ENCODE results near the gene CTH.

The CTH gene

GRCh38 chr1:70382682-70383081 is 28.4 kb upstream of the CTH start:
- Histone ChIP-seq H3K9me3 (ENCODE audit: control insufficient read depth, insufficient read depth, low read length) (no peaks in the 10 kb centered on the region), H4K20me1 (ENCODE audit: control insufficient read depth, insufficient read depth, low read depth, low read length) (no peaks in the 10 kb centered on the region), H3F3A (ENCODE audit: control insufficient read depth, insufficient read depth) (no peaks in the 10 kb centered on the region), H3K27ac (ENCODE audit: low read depth, low read length) (no peak overlapping the region), H3K36me3 (ENCODE audit: control insufficient read depth, low read length) (no peaks in the 10 kb centered on the region), H3K4me1 (ENCODE audit: control insufficient read depth, low read length) (no peaks in the 10 kb centered on the region), H3K79me2 (ENCODE audit: control insufficient read depth, low read length) (no peaks in the 10 kb centered on the region), H3K4me3 (ENCODE audit: low read length) (no peak overlapping the region), H3K27me3 (ENCODE audit: control insufficient read depth, low read length) (peaks cover 8% of the 10 kb centered on the region), H3K9me2 (replicated peaks; ENCODE audit: control insufficient read depth, low read length) (no peaks in the 10 kb centered on the region), H3K4me2 (ENCODE audit: low read length) (no peak overlapping the region)
- TF ChIP-seq CTCF (IDR thresholded peaks at IDR 0.05; ENCODE audit: low read depth, low read length, poor library complexity, severe bottlenecking) (no peak), EZH2phosphoT487 (IDR thresholded peaks at IDR 0.05; ENCODE audit: borderline replicate concordance, low read length) (no peak)

- Histone ChIP-seq H3F3A (ENCODE audit: control insufficient read depth, insufficient read depth) (no peaks in the 10 kb centered on the region), H3K4me1 (ENCODE audit: control insufficient read depth, low read length) (no peaks in the 10 kb centered on the region), H3K4me2 (ENCODE audit: low read length) (no peak overlapping the region)
Observed at GRCh38 chr1:70383483-70383882, 27.6 kb upstream of the CTH start.

DNA sequence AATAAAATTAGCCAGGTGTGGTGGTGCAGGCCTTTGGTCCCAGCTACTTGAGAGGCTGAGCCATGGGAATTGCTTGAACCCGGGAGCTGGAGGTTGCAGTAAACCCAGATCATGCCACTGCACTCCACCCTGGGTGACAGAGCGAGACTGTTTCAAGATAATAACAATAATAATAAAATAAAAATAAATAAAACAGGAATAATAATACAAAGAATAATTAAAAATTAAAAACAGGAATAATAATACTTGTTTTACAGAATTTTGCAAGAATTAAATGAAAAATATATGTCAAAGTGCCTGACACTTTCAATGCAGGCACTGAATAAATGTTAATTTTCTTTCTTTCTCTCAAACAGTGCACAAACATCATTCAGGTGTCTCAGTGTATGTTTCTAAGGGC is 26.5 kb upstream of the CTH start:
- TF ChIP-seq EZH2phosphoT487 (IDR thresholded peaks at IDR 0.05; ENCODE audit: borderline replicate concordance, low read length) (no peak), CTCF (IDR thresholded peaks at IDR 0.05; ENCODE audit: low read depth, low read length, poor library complexity, severe bottlenecking) (no peak)
- Histone ChIP-seq H3K79me2 (ENCODE audit: control insufficient read depth, low read length) (no peaks in the 10 kb centered on the region), H3K4me1 (ENCODE audit: control insufficient read depth, low read length) (no peaks in the 10 kb centered on the region), H3K9me2 (replicated peaks; ENCODE audit: control insufficient read depth, low read length) (no peaks in the 10 kb centered on the region), H3K4me2 (ENCODE audit: low read length) (no peak overlapping the region), H3F3A (ENCODE audit: control insufficient read depth, insufficient read depth) (no peaks in the 10 kb centered on the region), H4K20me1 (ENCODE audit: control insufficient read depth, insufficient read depth, low read depth, low read length) (no peaks in the 10 kb centered on the region), H3K27ac (ENCODE audit: low read depth, low read length) (no peak overlapping the region), H3K4me3 (ENCODE audit: low read length) (no peak overlapping the region), H3K9me3 (ENCODE audit: control insufficient read depth, insufficient read depth, low read length) (no peaks in the 10 kb centered on the region), H3K27me3 (ENCODE audit: control insufficient read depth, low read length) (peaks cover 8% of the 10 kb centered on the region), H3K36me3 (ENCODE audit: control insufficient read depth, low read length) (no peaks in the 10 kb centered on the region)

More at GRCh38 chr1:70383483-70383882, 27.6 kb upstream of the CTH start:
- Histone ChIP-seq H3K9me3 (ENCODE audit: control insufficient read depth, insufficient read depth, low read length) (no peaks in the 10 kb centered on the region), H4K20me1 (ENCODE audit: control insufficient read depth, insufficient read depth, low read depth, low read length) (no peaks in the 10 kb centered on the region), H3K27me3 (ENCODE audit: control insufficient read depth, low read length) (peaks cover 8% of the 10 kb centered on the region), H3K79me2 (ENCODE audit: control insufficient read depth, low read length) (no peaks in the 10 kb centered on the region), H3K9me2 (replicated peaks; ENCODE audit: control insufficient read depth, low read length) (no peaks in the 10 kb centered on the region), H3K4me3 (ENCODE audit: low read length) (no peak overlapping the region), H3K27ac (ENCODE audit: low read depth, low read length) (no peak overlapping the region), H3K36me3 (ENCODE audit: control insufficient read depth, low read length) (no peaks in the 10 kb centered on the region)
- no peak for TF ChIP-seq EZH2phosphoT487 (IDR thresholded peaks at IDR 0.05; ENCODE audit: borderline replicate concordance, low read length)
- TF ChIP-seq CTCF (IDR thresholded peaks at IDR 0.05; ENCODE audit: low read depth, low read length, poor library complexity, severe bottlenecking) = no peak

GRCh38 chr1:70385477-70385876 is 25.6 kb upstream of the CTH start:
- H3K4me3 ChIP-seq (ENCODE audit: low read length) = no peak overlapping the region
- no peaks in the 10 kb centered on the region for H4K20me1 ChIP-seq (ENCODE audit: control insufficient read depth, insufficient read depth, low read depth, low read length)
- H3K27ac ChIP-seq (ENCODE audit: low read depth, low read length) = no peak overlapping the region
- H3K4me1 ChIP-seq (ENCODE audit: control insufficient read depth, low read length) = no peaks in the 10 kb centered on the region
- H3K79me2 ChIP-seq (ENCODE audit: control insufficient read depth, low read length) = no peaks in the 10 kb centered on the region
- peaks cover 8% of the 10 kb centered on the region for H3K27me3 ChIP-seq (ENCODE audit: control insufficient read depth, low read length)
- no peaks in the 10 kb centered on the region for H3K36me3 ChIP-seq (ENCODE audit: control insufficient read depth, low read length)
- H3K9me2 ChIP-seq (replicated peaks; ENCODE audit: control insufficient read depth, low read length) = no peaks in the 10 kb centered on the region
- TF ChIP-seq CTCF (IDR thresholded peaks at IDR 0.05; ENCODE audit: low read depth, low read length, poor library complexity, severe bottlenecking) (no peak), EZH2phosphoT487 (IDR thresholded peaks at IDR 0.05; ENCODE audit: borderline replicate concordance, low read length) (no peak)
- H3K9me3 ChIP-seq (ENCODE audit: control insufficient read depth, insufficient read depth, low read length) = no peaks in the 10 kb centered on the region
- no peak overlapping the region for H3K4me2 ChIP-seq (ENCODE audit: low read length)
- H3F3A ChIP-seq (ENCODE audit: control insufficient read depth, insufficient read depth) = no peaks in the 10 kb centered on the region

Data from DOHH2 (cell line).